Measurements from ENCODE around the gene TM4SF18.
"Not testable (repeated sequence)": the region's sequence is repeated elsewhere in the genome, so short reads cannot be mapped to it uniquely, and the experiment has no call there.

The TM4SF18 gene

GRCh38 chr3:149368674-149369497, 35.5 kb upstream of the TM4SF18 start:
- DNase-seq (ENCODE audit: low read depth, low spot score) = no peak

GRCh38 chr3:149368201-149368673, 34.8 kb upstream of the TM4SF18 start:
- DNase-seq (ENCODE audit: low read depth, low spot score) = no peak

GRCh38 chr3:149366941-149367840, 33.8 kb upstream of the TM4SF18 start:
- no peak for DNase-seq (ENCODE audit: low read depth, low spot score)

- DNase-seq (ENCODE audit: low read depth, low spot score) = no peak
Observed at GRCh38 chr3:149366031-149366430, 32.6 kb upstream of the TM4SF18 start.

GRCh38 chr3:149364624-149365023, 31.2 kb upstream of the TM4SF18 start:
- no peak for DNase-seq (ENCODE audit: low read depth, low spot score)

GRCh38 chr3:149363053-149363452, 29.6 kb upstream of the TM4SF18 start:
- DNase-seq (ENCODE audit: low read depth, low spot score) = no peak

DNA sequence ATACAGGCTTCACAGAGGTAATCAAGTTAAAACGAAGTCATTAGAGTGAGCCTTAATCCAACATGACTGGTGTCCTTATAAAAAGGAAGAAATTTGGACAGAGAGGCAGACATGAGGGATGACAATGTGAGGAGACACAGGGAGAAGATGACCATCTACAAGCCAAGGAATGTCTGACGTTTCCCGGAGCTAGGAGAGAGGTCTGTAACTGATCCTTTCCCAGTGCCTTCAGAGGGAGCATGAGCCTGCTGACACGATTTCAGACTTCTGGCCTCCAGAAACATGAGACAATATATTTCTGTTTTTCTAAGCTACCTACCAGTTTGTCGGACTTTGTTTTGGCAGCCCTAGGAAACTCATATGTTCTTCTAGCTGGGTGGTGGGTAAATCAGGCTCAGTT, 28.9 kb upstream of the TM4SF18 start:
- DNase-seq (ENCODE audit: low read depth, low spot score) = no peak

- DNase-seq (ENCODE audit: low read depth, low spot score) = no peak
Observed at GRCh38 chr3:149356630-149357029, 23.2 kb upstream of the TM4SF18 start.

GRCh38 chr3:149356044-149356592, 22.7 kb upstream of the TM4SF18 start:
- DNase-seq (ENCODE audit: low read depth, low spot score) = no peak

GRCh38 chr3:149353581-149354184, 20.2 kb upstream of the TM4SF18 start:
- no peak for DNase-seq (ENCODE audit: low read depth, low spot score)

DNA sequence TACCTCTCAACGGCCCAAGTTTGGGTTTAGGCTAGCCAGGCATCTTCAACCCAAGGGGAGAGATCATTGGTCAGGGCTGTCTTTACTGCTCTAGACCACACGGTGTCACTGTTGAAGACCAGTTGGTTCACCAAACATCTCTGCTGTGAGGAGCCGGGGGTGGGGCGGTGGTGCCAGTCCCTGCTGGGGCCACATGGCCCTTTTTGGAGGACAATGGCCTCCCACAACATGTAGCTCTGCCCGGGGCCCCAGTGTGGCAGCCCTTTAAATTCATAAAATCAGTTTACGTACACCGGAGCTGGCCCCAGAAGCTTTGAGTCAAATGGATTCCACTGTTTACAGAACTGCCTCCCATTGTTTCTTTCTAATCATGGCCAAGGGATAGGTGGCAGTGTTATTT, 19.1 kb upstream of the TM4SF18 start:
- peak; percentile 75 for DNase-seq (ENCODE audit: low read depth, low spot score)

DNA sequence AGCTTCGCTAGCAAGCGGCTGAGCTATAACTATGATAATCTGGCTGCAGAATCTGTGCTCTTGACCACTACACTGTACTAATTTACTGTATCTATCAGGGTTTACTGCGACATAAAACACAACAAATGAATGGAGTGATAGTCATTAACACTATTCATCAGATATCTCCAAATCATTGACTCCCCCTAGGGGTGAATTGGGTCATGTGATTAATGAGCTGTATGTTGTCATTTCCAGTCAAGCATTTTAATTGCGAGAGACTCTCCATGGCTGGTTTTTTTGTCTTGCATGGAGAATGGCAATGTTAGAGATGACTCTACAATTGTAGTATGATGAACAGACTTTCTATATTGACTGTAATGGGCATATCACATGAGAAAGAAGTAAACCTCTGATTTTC, 10.5 kb upstream of the TM4SF18 start:
- no peak for DNase-seq (ENCODE audit: low read depth, low spot score)

GRCh38 chr3:149342413-149343380, 9.3 kb upstream of the TM4SF18 start:
- DNase-seq (ENCODE audit: low read depth, low spot score) = no peak

DNA sequence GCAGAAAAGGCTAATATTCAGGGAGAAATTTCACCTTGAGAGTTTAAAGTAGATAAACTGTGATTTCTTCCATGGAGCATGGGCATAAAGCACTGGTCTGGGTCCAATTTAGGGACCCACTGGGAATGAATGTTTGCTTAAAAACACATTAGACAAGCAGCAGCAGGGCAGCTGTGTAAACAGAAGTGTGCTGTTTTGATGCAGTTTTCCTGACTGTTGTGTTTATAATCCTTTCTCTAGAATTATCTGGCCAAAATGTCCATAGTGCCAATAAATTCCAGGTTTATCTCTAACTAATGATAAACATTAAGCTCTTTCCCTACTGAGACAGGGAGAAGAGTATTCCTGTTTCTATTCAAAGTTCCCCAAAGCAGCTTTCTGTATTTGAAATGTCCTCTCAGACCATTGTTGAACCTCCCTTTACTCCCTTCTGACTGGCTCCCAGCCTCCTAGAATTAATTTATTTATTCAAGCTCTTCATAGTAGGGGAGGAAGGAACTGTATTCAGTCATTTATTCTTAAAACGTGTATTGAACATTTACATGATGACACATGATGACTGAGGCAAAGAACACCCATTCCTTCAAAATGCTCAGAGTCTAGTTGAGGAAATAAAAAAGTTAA, 7.0 kb upstream of the TM4SF18 start:
- DNase-seq (ENCODE audit: low read depth, low spot score) = no peak

GRCh38 chr3:149339931-149340309, 6.5 kb upstream of the TM4SF18 start:
- peak; percentile 78 for DNase-seq (ENCODE audit: low read depth, low spot score)

DNA sequence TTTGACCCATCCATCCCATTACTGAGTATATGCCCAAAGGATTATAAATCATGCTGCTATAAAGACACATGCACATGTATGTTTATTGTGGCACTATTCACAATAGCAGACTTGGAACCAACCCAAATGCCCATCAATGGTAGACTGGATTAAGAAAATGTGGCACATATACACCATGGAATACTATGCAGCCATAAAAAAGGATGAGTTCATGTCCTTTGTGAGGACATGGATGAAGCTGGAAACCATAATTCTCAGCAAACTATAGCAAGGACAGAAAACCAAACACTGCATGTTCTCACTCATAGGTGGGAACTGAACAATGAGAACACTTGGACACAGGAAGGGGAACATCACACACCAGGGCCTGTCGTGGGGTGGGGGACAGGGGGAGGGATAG, 4.0 kb upstream of the TM4SF18 start:
- DNase-seq (ENCODE audit: low read depth, low spot score) = not testable (repeated sequence)

- DNase-seq (ENCODE audit: low read depth, low spot score) = no peak
Observed at GRCh38 chr3:149336925-149337324, 3.5 kb upstream of the TM4SF18 start.

DNA sequence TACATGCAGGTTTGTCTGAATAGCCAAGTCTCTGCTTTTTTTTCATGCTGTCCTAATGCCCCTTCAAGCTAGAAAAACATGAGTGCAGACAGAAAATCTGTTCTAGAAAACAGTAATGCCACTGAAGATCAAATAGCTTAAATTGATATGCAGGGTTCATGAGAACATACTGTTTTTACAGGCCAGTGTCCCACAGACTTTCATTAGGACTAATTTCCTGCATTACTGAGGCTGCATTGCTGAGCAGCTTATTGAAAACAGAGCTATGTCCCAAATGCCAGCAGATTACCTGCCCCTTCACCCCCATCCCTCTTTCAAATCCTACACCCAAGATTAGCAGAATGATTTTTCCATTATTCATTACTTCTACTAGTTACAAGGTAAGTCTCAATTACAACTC, 665 bp downstream of the TM4SF18 start:
- DNase-seq (ENCODE audit: low read depth, low spot score) = no peak

DNA sequence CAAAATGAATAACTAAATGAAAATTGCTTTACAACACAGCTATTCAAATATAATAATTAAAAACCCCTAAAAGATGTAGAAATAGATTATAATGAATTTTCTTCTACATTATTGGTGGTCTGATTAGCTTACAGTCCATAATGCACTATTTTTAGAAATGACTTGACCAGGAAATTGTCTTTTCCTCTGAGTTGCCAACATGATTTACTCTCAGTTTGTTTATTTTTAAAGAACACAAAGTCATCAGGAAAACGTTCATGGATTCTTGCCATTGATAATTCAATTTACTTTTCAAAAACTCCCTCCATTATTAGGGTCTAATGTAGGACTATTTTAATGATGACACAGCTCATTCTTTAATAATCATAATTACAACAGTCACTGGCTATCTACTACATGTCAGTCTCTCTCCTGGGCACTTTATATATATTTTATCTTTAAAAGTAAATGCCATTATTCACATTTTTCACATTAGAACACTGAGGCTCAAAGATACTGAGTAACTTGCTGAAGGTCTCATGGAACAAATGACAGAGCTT, 1.1 kb downstream of the TM4SF18 start:
- DNase-seq (ENCODE audit: low read depth, low spot score) = no peak

DNA sequence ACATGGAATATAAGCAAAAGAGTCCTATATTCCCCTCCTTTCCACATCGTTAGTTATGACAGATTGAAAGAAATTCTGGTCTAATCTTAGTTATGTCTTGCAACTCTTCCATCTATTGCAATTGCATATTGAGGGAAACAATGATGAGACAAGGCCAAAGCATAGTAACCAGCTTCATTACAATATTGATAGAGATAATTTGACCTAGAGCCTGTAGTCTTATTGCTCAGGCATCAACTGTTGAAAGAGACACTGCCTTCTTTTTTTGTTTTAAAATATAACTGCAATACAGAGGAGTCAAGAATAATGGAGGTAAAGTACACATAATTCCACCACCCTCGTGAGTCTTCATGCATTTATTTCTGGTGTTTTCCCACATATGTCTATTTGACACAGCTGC, 2.0 kb downstream of the TM4SF18 start:
- DNase-seq (ENCODE audit: low read depth, low spot score) = no peak
